Stimulated activated CD4-positive, alpha-beta T cell treated with anti-CD3 and anti-CD28 coated beads, Interleukin-4, amount 100 ng/mL, for 48 hours (primary cell): ENCODE data around the gene TMED10.

Experiments
- DNase-seq, 2 donors: peaks; one replicate each; pipeline ENCODE4 v3.0.0-alpha.2; 2020; ENCODE audit warnings: low read depth in 2 of 2

Gene TMED10

DNA sequence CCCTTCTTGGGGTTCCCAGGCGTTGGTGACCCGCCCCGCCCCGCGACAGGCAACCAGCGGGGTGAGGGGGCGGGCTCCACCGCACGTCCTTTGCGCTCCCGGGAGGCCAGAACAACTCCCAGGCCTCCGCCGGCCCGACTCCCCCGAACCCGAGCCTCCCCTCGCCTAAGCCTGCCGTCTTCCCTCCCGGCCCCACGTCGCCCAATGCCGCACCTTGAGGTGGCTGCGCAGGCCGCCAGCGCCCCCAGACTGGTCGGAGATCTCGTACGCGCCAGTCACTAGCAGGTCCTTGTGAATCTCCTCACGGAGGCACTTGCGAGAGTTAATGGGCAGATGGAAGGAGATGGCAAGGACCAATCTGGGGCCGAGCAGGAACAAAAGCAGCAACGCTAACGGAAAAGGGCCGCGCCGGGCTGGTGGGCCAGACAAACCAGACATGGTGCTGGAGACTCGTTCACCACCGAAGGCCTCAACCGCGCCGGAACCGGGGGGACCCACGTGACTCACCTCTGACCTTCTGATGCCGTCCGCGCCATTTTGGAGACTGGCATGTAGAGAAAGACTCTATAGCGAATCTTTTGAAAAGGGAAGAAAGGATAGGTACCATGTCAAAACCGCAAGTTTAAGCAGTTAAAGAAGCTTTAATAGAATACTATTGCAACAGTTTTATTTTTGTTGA is at the start of gene TMED10:
TSS of gene TMED10 (minus strand) at position 471 of the 679 bp plus-strand sequence. CDS start at position 438, 33 bp downstream.
- peak; percentile 83 to 91 for DNase-seq

DNA sequence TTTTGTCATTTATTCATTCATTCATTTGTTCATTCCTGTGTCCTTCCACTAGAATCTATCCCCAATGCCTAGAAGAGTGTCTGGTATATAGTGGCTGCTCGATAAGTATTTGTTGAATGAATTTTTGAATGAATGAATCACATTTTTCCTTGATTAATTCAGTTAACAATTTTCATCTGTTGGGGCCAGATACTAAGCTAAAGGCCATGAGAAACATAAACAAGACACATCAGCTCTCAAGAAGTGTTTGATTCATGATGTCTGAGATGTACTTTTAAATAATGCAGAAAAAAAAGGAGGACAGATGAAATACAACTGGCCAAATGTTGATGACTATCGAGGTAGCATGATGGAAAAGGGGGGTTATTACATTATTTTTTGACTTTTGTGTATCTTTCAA is 48.1 kb upstream of the TMED10 start:
- DNase-seq: no peak

DNA sequence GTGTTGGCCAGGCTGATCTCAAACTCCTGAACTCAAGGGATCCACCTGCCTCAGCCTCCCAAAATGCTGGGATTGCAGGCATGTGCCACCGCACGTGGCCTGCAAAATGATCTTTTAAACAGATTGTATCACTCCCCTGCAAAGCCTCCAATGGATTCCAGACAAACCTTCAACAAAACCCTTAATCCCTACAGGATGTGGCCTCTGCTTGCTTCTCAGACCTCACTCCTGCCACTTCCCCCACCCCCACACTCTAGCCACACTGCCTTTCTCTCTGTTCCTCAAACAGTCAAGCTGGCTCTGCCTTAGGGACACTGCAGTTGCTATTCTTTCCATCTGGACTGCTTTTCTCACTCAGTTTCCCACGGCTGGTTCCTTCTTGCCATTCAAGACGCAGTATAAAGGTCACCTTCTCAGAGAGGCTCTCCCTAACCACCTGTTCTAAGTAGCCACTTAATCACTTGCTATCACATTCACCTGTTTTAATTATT is 47.3 kb upstream of the TMED10 start:
- no peak for DNase-seq

DNA sequence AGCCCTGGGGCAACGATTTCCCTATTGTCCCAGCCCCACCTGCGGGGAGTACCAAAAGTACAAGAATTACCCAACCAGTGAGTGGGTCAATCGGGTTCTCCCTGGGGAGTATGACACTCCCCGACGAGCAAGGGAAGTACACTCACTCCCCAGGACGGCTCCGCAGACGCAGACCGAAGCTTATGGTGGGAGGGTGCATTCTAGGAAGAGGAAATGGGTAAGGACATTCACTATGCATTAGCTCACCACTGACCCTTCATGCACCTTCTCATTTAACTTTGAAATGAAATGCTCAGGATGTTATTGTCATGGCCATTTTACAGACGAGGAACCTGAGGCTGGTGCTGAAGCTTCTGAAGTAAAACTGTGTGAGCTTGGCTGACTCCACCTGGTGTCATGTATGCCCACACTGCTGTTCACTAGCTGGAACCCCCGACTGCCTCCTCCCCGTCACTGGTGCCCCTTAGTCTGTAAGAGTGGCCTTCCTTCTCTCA is 45.8 kb upstream of the TMED10 start:
- no peak for DNase-seq

DNA sequence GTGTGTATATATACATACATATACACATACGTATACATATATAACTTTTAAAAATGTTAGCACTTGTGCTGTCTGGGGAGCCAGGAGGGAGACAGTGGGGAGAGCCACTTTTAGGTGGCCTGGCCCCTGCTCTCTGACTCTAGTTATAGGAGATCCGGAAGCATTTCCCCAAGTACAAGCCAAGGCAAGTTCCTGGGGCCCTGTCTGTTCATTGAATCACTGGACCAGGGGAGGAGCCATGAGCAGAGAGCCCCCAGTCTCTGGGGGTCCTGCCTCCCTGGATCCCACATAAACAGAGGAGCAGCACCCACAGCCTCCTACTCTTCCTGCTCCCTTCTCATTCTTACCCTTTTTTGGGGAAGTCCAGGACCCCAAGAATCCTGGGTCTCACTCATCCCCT is 45.4 kb upstream of the TMED10 start:
- DNase-seq: no peak

DNA sequence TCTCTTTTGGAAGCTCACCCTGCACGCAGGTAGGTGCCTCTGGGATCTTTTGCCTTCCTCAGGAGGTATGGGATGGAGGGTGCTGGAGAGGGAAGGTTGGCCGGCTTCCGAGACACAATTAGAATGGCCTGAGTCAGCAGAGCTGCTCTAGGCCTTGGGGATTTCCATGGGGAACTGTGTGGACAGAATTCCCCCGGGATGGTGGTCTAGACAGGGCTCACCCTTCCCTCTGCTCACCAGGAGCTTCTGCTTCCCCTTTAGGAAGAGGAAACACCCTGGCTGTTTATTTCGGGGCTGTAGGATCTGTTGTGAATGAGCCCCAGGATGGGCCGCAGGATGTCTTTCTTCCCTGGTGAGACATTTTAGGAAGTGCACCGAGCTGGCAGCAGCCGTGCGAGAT is 43.7 kb upstream of the TMED10 start:
- no peak for DNase-seq

DNA sequence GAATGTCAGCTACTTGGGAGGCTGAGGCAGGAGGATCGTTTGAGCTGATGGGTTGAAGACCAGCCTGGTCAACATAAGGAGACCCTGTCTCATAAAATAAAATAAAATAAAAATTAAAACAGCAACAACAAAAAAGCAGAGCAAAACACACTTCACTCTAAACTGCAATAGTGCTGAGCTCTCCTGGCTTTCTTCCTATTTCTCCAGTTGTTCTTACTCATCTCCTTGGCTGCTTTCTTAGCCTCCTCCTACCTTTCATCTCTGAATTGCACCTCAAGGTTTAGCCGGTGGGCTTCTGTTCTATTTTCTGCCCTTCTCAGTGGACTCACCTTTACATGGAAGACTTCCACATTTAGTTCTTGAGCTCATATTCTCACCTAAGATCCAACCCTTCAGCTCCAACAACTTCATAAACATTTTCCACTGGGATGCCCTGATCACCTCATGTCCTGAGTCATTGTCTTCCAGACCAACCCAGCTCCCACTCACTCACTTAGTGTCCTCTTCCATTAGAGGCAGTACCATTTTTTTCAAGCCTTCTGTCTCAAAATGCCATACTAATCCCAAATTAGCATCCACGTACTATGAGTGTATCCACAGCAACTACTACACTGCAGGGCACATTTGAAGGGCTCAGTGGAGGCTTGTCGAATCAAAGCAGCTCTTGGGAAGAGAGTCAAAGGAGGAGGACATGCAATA is 41.2 kb upstream of the TMED10 start:
- no peak for DNase-seq

DNA sequence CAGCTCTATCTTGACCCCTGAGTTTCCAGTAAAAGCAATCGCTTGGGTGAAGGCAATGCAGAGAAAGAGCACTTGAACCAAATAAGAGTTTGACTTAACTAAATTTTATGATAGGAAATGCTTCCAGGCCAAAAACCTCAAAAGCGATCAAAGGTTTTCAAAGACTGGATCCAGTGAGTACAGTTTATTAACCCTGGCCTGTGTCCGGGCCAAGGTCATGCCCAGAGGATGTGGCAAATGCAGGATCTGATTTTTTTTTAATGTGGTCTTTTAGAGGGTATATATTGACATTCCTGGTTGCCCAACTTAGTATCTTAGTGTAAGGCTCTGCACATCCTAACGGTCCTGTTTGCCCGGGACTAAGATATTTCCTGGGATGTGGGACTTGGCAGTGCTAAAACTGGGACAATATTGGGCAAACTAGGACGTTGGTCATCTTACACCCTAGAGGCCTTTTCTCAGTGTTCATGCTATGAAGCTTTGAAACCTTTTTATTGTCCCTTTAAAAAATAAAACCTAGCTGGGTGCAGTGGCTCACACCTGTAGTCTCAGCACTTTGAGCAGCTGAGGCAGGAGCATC is 40.1 kb upstream of the TMED10 start:
- no peak for DNase-seq

DNA sequence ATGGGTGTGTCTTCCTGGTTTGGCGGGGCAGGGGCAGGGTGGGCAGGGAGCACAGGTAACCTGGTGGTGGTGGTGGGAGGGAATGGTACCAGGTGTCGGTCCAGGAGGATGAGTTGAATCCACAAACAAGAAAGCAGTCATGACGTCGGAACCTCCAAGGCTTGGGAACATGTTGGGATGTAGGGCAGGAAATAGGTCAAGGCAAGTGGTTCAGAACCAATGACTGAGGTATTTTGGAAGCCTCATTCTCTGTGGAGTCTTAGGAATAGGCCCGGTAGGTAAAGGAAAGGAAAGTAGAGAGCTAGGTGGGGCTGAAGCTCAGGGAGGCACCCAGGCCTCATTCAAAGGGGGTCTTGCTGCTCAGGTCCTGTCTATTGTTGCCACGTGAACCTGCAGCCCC is 39.1 kb upstream of the TMED10 start:
- no peak for DNase-seq

DNA sequence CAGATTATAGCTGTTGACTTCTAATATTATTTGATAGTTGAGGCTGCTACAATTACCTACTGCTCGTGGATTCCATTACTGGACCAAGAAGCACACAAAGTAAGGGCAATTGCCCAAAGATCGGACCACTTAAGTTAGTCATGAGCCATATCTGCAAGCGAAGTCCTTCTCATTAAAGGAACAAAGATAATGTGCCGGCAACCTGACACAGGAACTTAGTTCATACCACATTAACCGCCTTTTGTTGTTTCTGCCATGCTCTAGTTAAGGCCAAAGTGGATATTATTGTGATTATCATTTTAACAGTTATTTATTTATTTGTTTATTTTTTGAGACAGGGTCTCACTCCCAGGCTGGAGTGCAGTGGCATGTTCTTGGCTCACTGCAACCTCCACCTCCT is 38.1 kb upstream of the TMED10 start:
- no peak for DNase-seq

DNA sequence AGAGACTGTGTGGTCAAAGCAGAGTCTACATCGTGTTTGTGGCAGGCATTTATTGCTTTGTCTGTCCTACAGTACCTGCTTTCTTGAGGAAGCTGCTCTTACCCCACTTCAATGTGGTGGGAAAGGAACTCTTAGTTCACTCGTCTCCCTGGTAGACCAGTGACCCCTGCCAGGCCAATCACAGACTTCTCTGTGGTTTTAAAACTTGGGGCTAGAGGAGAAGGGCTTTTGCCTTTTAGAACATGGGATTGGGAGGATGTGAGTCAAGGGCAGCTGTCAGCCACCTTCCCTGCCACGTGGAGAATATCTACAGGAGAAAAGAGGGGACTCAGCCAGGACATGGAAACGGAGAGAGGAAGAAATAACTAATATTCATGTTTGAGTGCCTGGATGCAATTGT is 36.8 kb upstream of the TMED10 start:
- DNase-seq: no peak

DNA sequence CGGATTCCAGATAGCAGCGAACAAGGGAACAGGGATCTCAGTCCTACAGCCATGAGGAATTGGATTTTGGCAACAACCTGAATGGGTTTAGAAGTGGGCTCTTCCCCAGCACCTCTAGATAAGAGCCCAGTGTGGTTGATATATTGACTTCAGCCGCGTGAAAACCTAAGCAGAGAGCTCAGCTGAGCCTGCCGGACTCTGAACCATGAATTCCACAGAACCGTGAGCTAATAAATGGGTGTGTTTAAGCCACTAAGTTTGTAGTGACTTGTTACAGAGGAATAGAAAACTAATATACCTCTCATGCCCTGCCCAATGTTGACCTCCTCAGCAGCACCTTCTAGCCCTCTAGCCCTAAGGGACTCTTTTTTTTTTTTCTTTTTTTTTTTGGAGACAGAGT is 32.4 kb upstream of the TMED10 start:
- DNase-seq: no peak

DNA sequence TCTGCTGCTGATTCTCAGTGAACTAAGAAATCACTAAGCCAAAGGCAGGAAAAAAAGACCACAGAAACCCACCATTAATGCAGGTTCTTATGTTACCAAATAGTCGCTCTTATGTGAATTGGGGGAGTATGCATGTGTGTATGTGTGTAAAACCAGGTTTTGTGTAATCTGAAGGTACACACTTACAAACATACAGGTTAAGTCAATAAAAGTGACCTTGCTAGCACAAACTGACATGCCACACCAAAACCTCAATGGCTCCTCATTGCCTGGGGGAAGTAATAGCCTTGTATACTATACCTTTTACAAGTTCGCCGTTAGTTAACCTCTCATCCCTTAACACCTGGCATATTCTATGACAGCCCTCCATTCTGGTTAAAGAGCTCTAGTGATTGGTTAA is 29.8 kb upstream of the TMED10 start:
- DNase-seq: no peak

DNA sequence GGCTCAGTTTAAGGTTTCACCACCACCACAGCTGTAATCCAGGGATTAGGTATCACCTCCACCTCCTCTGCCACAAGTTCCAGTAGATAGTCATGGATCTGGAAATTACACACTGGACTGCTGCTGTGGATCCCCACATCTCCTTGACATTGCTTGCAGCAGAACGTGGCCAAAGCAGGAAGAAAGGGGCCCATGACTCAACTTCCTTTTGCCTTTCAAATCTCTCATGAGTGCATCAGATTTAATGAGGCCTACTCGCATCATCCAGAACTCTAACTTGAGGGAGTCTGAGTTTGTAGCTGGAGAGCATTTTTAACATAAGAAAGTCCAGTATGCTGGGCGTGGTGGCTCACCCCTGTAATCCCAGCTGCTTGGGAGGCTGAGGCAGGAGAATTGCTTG is 29.2 kb upstream of the TMED10 start:
- no peak for DNase-seq

DNA sequence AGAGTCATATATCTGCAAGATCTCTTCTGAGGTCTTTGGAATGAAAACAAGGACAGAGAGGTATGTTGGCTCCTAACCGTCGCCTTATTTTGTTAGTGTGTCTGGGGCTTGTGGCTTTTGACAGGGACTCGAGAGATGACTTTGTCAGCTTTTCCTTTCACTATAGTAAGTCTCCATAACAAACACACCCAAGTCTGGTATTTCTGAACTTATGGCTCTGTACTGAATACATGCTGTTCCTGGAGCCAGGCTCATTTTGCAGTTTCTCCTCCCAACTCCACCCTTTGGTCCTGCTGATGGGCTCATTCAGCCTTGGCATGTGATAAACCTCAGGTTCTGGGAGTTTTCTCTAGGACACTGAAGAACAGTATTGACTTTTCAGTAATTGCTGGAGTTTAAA is 27.7 kb upstream of the TMED10 start:
- no peak for DNase-seq

DNA sequence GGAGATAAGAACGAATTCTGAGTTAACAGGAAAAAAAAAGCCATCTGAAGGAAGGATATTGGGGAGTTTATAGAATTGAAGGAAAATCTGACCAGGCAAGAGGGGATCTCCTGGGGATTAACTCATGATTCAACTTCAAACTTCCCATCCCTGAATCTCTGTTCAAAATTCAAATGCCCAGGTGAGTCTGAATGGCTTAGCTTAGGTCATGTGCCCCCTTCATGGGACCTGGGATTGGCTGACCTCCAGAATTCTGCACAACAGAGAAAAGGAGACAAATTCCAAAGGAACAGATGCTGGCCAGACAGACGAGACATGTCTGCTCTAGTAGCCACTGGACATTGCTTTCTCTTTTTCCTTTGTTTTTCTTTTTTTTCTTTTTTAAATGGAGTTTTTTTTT is 26.2 kb upstream of the TMED10 start:
- no peak for DNase-seq

DNA sequence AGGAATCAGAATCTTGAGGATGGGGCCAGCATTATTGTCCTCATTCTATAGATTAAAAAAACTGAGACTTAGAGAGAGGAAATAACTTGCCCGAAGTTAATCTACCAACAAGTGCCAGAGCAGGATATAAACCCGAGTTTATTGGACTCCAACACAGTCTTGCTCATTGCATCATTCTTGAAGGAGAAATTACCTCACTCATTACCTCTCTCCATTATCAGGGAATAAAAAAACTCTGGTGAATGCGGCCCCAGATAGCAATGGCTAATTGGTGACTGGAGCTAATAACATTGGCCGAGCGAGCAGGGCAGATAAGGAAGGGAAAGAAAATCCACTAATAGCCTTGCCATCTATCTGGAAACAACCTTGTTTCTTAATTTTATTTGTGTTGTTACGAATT is 24.7 kb upstream of the TMED10 start:
- no peak for DNase-seq

DNA sequence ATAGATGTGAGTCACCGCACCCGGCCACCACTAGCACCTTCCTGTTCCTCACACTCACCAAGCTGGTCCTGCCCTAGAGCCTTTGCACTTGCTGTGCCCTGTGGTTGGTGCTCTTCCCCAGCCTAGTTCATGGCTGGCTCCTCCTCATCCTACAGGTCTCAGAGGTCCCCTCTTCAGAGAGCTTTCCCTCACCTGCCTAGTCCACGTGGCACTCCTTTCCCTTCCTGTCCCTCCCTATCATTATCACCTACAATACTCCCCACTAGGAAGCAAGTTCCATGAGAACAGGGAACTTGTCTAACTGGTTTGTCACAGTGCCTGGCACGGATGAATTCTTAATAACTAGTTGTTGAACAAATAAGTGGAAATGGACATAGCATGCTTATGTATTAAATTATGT is 24.0 kb upstream of the TMED10 start:
- no peak for DNase-seq

DNA sequence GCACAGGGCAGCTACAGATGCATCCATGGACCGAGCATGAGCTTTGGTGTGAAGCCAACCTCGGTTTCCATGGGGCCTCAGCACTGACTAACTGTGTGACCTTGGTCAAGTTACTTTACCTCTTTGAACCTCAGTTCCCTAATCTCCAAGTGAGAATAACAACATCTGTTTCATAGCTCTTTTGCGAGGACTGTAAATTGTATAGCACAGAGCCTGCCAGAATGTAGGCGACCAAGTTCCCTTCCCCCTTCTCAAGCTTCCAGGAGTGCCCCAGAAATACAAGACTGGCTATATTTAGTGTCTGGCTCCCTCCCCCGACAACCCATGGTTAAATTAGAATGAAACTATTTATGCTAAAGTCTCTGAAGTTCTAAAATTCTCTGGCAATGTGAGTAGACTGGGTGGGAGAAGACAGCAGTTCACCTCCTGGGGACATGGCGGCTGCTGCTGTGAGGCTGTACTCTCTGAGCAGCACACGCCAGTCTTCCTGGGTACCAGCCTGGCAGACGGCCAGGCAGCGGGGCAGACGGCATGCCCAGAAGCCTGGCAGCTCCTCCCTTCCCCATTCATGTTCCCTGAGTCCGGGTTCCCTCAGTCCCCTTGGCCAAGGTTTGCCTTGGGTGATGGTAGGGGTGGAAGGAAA is 22.0 kb upstream of the TMED10 start:
- DNase-seq: no peak

DNA sequence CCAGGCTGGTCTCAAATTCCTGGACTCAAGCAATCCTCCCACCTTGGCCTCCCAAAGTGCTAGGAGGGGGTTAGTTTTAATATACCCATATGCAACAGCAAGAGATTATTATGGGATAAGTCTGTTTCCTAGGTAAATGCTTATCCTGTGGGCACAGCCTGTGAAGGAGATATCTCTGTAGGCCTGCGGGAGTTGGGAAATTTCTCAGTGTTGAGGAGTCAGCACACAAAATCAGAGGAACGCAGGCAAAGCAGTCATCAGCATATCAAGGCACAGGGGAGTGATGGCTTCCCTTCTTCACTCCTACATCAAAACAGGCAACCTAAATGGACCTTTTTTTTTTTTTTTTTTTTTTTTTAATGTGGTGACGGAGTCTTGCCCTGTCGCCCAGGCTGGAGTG is 20.9 kb upstream of the TMED10 start:
- no peak for DNase-seq

DNA sequence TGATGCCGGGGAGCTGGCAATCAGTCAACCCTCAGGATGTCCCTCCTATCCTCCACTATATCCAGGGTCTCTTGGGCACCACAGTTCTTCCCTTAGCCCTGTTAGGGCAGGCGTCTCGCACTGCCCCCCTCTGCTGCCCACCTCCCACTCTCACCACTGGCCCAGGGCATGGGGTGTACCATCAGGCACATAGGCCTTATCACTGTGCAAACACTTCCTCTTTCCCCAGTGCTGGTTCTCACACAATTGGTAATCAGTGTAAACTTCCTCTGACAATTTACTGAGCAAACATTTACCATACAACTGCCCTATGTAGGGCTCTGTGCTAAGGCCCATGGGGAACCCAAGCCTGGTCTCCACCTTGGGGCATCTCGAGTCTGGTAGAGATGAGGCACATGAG is 20.1 kb upstream of the TMED10 start:
- DNase-seq: no peak

DNA sequence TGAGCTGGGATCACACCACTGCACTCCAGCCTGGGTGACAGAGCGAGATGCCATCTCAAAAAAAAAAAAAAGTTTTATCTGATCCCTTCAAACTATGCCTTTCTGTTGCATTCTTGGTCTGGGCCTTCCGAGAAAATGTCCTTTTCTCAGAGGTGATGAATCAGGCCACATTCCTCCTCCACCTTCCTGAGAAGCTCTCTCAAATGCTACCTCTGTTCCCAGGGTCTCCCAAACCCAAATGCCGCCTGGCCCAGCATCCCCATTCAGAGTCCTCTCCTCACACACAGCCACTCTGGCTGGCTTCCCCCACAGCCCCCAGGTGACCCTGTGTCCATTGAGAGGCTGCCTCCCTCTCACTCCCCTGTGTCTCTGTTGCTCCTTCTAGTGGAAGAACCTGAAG is 19.7 kb upstream of the TMED10 start:
- DNase-seq: no peak

DNA sequence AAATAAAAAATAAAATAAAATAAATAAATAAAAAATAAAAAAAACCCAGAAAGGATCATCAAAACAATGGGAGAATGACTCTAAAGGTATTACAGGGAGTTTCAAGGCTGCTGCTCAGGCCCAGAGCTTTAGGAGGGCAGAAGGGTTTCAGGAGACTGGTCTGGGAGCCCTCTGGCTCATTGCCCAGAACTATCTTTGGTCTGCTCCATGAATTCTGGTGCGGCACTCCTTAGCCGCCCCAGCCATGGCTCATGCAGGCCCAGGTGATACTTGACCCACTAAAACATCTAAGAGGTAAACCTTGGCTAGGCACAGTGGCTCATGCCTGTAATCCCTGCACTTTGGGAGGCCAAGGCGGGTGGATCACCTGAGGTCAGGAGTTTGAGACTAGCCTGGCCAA is 14.7 kb upstream of the TMED10 start:
- no peak for DNase-seq
